OCI-M1 (cell line): ENCODE data around the gene MEIOSIN.
"Not testable (repeated sequence)": the region's sequence is repeated elsewhere in the genome, so short reads cannot be mapped to it uniquely, and the experiment has no call there.

ENCODE experiments used
- DNase-seq: peaks from one replicate; lab custom pipeline; 2025; lab: John Stamatoyannopoulos, UW

Gene MEIOSIN

GRCh38 chr19:45733160-45733810, at the start of gene MEIOSIN:
Gene MEIOSIN, plus strand, starts transcription at chr19:45733439. Its CDS starts 1,938 bp downstream, at chr19:45735377.
- no peak for DNase-seq

GRCh38 chr19:45685045-45685444, 48.2 kb upstream of the MEIOSIN start:
- not testable (repeated sequence) for DNase-seq

GRCh38 chr19:45687599-45687998, 45.6 kb upstream of the MEIOSIN start:
- no peak for DNase-seq

- DNase-seq = peak; percentile 99
Observed at GRCh38 chr19:45691516-45692186, 41.6 kb upstream of the MEIOSIN start, which contains the start of gene SNRPD2. Gene SNRPD2, minus strand, starts transcription at chr19:45691953. Its CDS starts 65 bp downstream, at chr19:45691888.

- DNase-seq = peak; percentile 100
Observed at GRCh38 chr19:45692187-45693105, 40.8 kb upstream of the MEIOSIN start, which contains the start of gene QPCTL. Gene QPCTL, plus strand, starts transcription at chr19:45692666. Its CDS starts 38 bp downstream, at chr19:45692704.

- DNase-seq = peak; percentile 86
Observed at GRCh38 chr19:45693106-45693788, 40.0 kb upstream of the MEIOSIN start.

- DNase-seq = no peak
Observed at GRCh38 chr19:45701676-45702075, 31.6 kb upstream of the MEIOSIN start.

- DNase-seq = no peak
Observed at GRCh38 chr19:45705115-45705514, 28.1 kb upstream of the MEIOSIN start.

- no peak for DNase-seq
Observed at GRCh38 chr19:45705710-45706415, 27.4 kb upstream of the MEIOSIN start.

- DNase-seq = no peak
Observed at GRCh38 chr19:45710356-45711130, 22.7 kb upstream of the MEIOSIN start.

- DNase-seq = no peak
Observed at GRCh38 chr19:45711851-45712698, 21.2 kb upstream of the MEIOSIN start.

- no peak for DNase-seq
Observed at GRCh38 chr19:45712699-45713067, 20.6 kb upstream of the MEIOSIN start.

GRCh38 chr19:45713141-45713540, 20.1 kb upstream of the MEIOSIN start:
- no peak for DNase-seq

- DNase-seq = no peak
Observed at GRCh38 chr19:45715139-45715538, 18.1 kb upstream of the MEIOSIN start.

GRCh38 chr19:45716359-45717130, 16.7 kb upstream of the MEIOSIN start:
- peak; percentile 68 for DNase-seq

- DNase-seq = peak; percentile 100
Observed at GRCh38 chr19:45717131-45717982, 15.9 kb upstream of the MEIOSIN start.

- peak; percentile 57 for DNase-seq
Observed at GRCh38 chr19:45717983-45718650, 15.1 kb upstream of the MEIOSIN start.
